Heart left ventricle (tissue), 13 donors: ENCODE data around the gene CFH.

Source experiments
- CTCF ChIP-seq, 12 donors: fragments of 200-600 bp; sonication (generic) in 4 of 12; IDR thresholded peaks; one replicate each; pipeline versions ENCODE4 v1.5.0 to v1.8.0; 2018 to 2022; ENCODE audit warnings: antibody characterized with exemption in 12 of 12, mild to moderate bottlenecking in 5 of 12
- POLR2A ChIP-seq, 2 donors: fragments of 450-650 bp; IDR thresholded peaks; one replicate each; pipeline ENCODE4 v1.6.1; 2017; ENCODE audit warnings: antibody characterized with exemption in 2 of 2, mild to moderate bottlenecking in 2 of 2, moderate library complexity in 2 of 2
- donor health status: ischemic (EF 13 %, LVEDD 7.1; RV severe dilation, severe dysfunction).
- donor health status: DM: no; HTN: yes; CAD: no.
- donor health status: DM: no; HTN: no; CAD: no.
- donor health status: ischemic (EF 25% LVEDD 6.9; RV normal size, moderate dysfunction).
- donor health status: ischemic (EF 25% LVEDD 5.7; RV mildly dilated, moderate dysfunction).
- donor health status: ischemic (EF 35%, LVEDD 5.7; RV mildly dilated, moderate dysfunction).
- donor health status: nonischemic (EF 11% LVEDD 7.7; RV severe dilation, severe dysfunction).
- donor health status: DM: yes; HTN: yes; CAD: no.
- donor health status: PGD.
- donor health status: ischemic (EF 29% LVEDD 5.4; RV normal size, mild dysfunction).
- donor health status: nonischemic (EF 23%, LVEDD 6.1; RV moderate dilation, normal function).

GRCh38 chr1:196659471-196659870 is 7.6 kb downstream of the CFH start:
- TF ChIP-seq POLR2A (IDR thresholded peaks at IDR 0.05) (no peak), CTCF (IDR thresholded peaks at IDR 0.05) (no peak)
